Measurements from ENCODE around the gene GRID1.
"Not testable (repeated sequence)": the region's sequence is repeated elsewhere in the genome, so short reads cannot be mapped to it uniquely, and the experiment has no call there.

GRID1 gene

GRCh38 chr10:86186633-86187032 lies 180.0 kb downstream of the GRID1 start:
- Histone ChIP-seq H3K4me3 (no peak overlapping the region), H3K27ac (no peak overlapping the region), H3K36me3 (no peaks in the 10 kb centered on the region), H3K4me2 (no peak overlapping the region), H3K9me3 (peaks cover 11% of the 10 kb centered on the region; the same call in 1 of the 2 replicates), H4K20me1 (no peaks in the 10 kb centered on the region), H3K4me1 (peaks cover 7% of the 10 kb centered on the region), H3K9ac (no peak overlapping the region), H3K27me3 (no peaks in the 10 kb centered on the region)
- no peak for TF ChIP-seq Cebpa-rat (IDR thresholded peaks at IDR 0.05)

DNA sequence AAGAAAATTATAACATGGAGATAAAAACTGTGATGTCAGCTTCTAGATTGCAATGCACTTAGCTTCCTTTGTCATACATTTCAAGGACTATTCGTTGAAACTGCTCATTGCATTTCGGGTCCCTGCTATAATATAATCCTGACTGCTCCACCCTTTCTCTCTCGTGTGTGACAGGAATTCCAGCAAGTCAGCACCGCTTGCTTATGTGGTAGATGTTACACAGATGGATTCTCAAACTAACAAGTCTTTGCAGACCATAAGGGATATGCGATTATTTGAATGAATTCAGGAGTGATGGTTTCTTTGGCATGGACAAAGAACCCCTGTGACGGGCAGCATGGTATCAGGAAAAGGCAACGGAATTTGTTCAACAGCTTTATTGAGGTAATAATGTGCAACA lies 184.0 kb downstream of the GRID1 start:
- no peaks in the 10 kb centered on the region for H3K27me3 ChIP-seq
- peaks cover 11% of the 10 kb centered on the region; the same call in 1 of the 2 replicates for H3K9me3 ChIP-seq
- no peak overlapping the region for H3K9ac ChIP-seq
- no peaks in the 10 kb centered on the region for H4K20me1 ChIP-seq
- TF ChIP-seq Cebpa-rat (IDR thresholded peaks at IDR 0.05): no peak
- no peaks in the 10 kb centered on the region for H3K36me3 ChIP-seq
- H3K27ac ChIP-seq: no peak overlapping the region
- H3K4me2 ChIP-seq: no peak overlapping the region
- no peak overlapping the region for H3K4me3 ChIP-seq
- no peaks in the 10 kb centered on the region for H3K4me1 ChIP-seq

DNA sequence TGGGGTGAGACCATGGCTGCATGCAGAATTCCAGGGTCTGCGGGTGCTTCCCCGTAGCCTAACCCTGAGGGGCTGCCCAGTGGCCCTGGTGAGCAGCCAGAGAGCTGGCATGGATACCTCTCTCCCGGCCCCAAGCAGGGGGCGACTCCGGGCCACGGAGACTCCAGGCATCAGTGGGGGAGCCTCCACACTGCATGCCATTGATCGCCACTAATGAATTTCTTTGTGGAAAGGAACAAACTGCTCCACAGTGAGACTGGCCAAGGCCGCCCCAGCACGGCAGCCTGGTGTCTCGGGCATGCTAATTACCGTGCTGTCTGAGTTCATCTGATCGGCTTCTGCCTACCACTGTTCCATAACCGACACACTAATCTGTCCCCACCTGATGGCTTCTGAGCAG lies 184.4 kb downstream of the GRID1 start:
- H3K36me3 ChIP-seq: no peaks in the 10 kb centered on the region
- H3K9ac ChIP-seq: no peak overlapping the region
- no peaks in the 10 kb centered on the region for H4K20me1 ChIP-seq
- H3K4me3 ChIP-seq: no peak overlapping the region
- H3K27ac ChIP-seq: no peak overlapping the region
- TF ChIP-seq Cebpa-rat (IDR thresholded peaks at IDR 0.05): no peak
- peaks cover 11% of the 10 kb centered on the region; the same call in 1 of the 2 replicates for H3K9me3 ChIP-seq
- no peaks in the 10 kb centered on the region for H3K4me1 ChIP-seq
- no peak overlapping the region for H3K4me2 ChIP-seq
- H3K27me3 ChIP-seq: no peaks in the 10 kb centered on the region

DNA sequence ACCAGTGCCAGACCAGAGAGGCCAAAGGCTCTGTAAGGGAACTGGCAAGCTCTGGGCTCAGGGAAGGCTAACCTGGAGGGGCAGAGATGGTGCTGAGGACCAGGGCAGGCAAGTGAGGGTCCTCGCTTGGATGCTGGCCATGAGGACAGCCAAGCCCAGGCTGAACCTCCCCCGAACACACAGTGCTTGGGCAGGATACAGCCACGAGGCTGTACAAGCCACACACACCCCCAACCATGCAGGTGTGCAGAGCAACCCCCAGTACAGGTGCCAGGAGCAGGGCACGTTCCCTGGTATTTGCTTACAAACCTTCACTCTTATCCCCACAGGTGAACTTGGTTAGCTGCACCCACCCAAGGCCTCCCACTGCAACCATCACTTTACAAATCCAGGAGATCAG lies 185.7 kb downstream of the GRID1 start:
- Histone ChIP-seq H4K20me1 (no peaks in the 10 kb centered on the region), H3K27ac (no peak overlapping the region), H3K4me2 (no peak overlapping the region), H3K27me3 (no peaks in the 10 kb centered on the region), H3K9me3 (no peaks in the 10 kb centered on the region), H3K36me3 (no peaks in the 10 kb centered on the region), H3K4me3 (no peak overlapping the region), H3K4me1 (no peaks in the 10 kb centered on the region), H3K9ac (no peak overlapping the region)
- no peak for TF ChIP-seq Cebpa-rat (IDR thresholded peaks at IDR 0.05)

DNA sequence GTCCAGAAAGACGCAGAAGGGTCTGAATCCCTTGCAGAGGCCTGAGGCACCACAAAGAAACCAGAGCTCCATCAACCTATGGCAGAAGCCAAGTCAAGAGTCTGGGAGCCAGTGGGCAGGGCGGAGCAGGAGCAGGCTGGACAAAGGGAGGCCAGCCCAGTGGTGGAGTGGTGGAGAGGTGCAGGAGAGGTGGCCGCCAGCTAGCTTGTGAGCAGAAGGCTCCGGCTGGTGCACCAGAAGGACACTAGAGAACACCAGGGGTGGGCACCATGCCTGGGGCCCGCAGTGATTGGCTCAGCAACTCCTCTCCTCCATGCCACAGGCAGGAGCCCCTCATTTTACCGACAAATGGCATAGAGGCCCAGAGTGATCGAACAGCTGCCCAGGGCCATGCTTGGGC lies 186.6 kb downstream of the GRID1 start:
- Histone ChIP-seq H3K9me3 (peaks cover 3% of the 10 kb centered on the region; the same call in 1 of the 2 replicates), H3K4me1 (no peaks in the 10 kb centered on the region), H3K4me2 (no peak overlapping the region), H3K27ac (no peak overlapping the region), H3K4me3 (no peak overlapping the region), H3K27me3 (no peaks in the 10 kb centered on the region), H3K36me3 (no peaks in the 10 kb centered on the region), H3K9ac (no peak overlapping the region), H4K20me1 (no peaks in the 10 kb centered on the region)
- no peak for TF ChIP-seq Cebpa-rat (IDR thresholded peaks at IDR 0.05)

DNA sequence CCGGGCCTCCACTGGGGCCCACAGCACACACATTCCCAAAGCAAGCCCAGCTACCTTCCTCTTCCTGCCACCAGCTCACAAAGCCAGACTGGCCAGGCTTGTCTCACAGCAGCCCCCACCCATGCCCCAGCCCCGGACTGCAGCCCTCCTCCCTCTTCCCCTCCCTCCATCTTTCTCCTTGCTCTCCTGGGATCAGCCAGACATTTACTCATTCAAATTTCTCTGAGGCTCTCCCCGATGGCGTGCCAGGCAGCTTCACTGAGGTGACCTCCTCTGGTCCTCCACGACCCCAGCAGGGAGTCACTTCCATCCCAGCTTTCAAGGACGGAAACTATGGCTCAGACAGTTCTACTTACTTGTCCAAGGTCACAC lies 187.5 kb downstream of the GRID1 start:
- Histone ChIP-seq H3K27me3 (no peaks in the 10 kb centered on the region), H4K20me1 (no peaks in the 10 kb centered on the region), H3K36me3 (no peaks in the 10 kb centered on the region), H3K9me3 (peaks cover 4% of the 10 kb centered on the region; the same call in 1 of the 2 replicates), H3K9ac (no peak overlapping the region), H3K4me1 (no peaks in the 10 kb centered on the region), H3K27ac (no peak overlapping the region), H3K4me3 (no peak overlapping the region), H3K4me2 (no peak overlapping the region)
- no peak for TF ChIP-seq Cebpa-rat (IDR thresholded peaks at IDR 0.05)

DNA sequence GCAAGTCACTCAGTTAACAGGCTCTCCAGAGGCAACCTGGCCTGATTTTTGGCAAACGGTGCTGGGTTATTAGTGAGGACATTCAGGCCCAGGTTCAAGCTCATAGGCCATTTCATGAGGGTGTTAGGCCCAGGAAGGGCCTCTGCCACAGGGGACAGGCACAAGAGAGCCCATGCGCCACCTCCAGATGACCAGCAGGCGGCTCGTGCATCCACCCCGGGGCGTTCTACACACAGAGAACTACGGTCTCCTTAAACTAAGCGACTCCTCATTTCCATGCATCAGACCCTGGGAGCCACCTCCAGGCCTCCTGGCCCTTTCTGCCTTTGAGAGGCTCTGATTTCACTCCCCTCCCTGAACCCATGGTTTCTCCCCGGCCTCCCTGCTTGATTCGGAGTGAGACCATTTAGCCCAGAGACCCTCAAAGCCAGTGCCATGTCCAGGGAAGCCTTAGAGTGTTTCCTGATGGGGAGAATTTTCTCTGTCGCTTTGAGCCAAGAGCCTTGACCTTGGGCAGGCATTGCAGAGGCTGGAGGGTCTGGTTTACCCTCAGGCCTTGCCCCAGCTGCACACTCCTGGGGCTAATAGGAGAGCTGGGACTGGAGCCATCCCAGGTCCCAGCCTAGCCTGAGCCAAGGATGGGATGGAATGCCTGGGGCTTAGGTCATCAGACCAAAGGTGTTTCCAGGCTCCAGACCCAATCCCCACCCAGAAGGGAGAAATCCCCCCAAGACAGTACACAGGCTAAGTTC lies 188.0 kb downstream of the GRID1 start:
- H3K27ac ChIP-seq: no peak overlapping the region
- H3K36me3 ChIP-seq: no peaks in the 10 kb centered on the region

DNA sequence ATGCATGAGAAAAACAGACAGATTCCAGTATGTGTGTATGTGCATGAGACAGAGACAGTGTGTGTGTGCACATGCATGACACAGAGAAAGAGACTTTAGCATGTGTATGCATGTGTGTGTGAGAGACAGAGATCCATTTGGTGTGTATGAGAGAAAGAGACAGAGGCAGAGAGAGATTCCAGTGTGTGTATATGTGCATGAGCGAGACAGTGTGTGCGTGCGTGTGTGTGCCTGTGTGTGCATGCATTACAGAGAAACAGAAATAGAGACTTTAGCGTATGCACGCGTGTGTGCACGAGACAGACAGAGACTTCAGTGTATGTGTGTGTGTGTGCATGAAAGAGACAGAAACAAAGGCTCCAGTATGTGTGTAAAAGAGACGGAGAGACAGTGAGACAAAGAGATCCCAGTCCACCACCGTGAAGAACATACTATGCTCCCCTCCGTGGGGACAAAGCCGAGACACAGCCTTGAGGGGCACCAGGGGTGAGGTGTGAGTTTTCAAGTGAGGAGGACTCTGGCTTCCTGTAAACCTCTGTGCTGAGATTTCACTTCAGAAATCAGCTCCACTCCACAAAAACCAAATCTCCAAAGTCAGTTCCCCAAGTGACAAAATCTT lies 188.9 kb downstream of the GRID1 start:
- H4K20me1 ChIP-seq: no peaks in the 10 kb centered on the region
- peaks cover 4% of the 10 kb centered on the region; the same call in 1 of the 2 replicates for H3K9me3 ChIP-seq
- H3K4me3 ChIP-seq: no peak overlapping the region

More for the DNA sequence above, 188.0 kb downstream of the GRID1 start:
- TF ChIP-seq Cebpa-rat (IDR thresholded peaks at IDR 0.05): no peak
- H4K20me1 ChIP-seq: no peaks in the 10 kb centered on the region
- H3K4me3 ChIP-seq: no peak overlapping the region
- H3K4me1 ChIP-seq: no peaks in the 10 kb centered on the region
- no peak overlapping the region for H3K4me2 ChIP-seq
- no peak overlapping the region for H3K9ac ChIP-seq
- H3K9me3 ChIP-seq: peaks cover 4% of the 10 kb centered on the region; the same call in 1 of the 2 replicates
- H3K27me3 ChIP-seq: no peaks in the 10 kb centered on the region

GRCh38 chr10:86176850-86177536 lies 189.6 kb downstream of the GRID1 start:
- Histone ChIP-seq H3K36me3 (no peaks in the 10 kb centered on the region), H4K20me1 (no peaks in the 10 kb centered on the region), H3K4me2 (no peak overlapping the region), H3K9ac (no peak overlapping the region), H3K27ac (no peak overlapping the region), H3K4me3 (no peak overlapping the region), H3K9me3 (peaks cover 4% of the 10 kb centered on the region; the same call in 1 of the 2 replicates), H3K4me1 (no peaks in the 10 kb centered on the region), H3K27me3 (no peaks in the 10 kb centered on the region)
- TF ChIP-seq Cebpa-rat (IDR thresholded peaks at IDR 0.05): no peak

More for the DNA sequence above, 188.9 kb downstream of the GRID1 start:
- Histone ChIP-seq H3K4me2 (no peak overlapping the region), H3K27me3 (no peaks in the 10 kb centered on the region), H3K9ac (no peak overlapping the region), H3K4me1 (no peaks in the 10 kb centered on the region), H3K27ac (no peak overlapping the region), H3K36me3 (no peaks in the 10 kb centered on the region)
- no peak for TF ChIP-seq Cebpa-rat (IDR thresholded peaks at IDR 0.05)

DNA sequence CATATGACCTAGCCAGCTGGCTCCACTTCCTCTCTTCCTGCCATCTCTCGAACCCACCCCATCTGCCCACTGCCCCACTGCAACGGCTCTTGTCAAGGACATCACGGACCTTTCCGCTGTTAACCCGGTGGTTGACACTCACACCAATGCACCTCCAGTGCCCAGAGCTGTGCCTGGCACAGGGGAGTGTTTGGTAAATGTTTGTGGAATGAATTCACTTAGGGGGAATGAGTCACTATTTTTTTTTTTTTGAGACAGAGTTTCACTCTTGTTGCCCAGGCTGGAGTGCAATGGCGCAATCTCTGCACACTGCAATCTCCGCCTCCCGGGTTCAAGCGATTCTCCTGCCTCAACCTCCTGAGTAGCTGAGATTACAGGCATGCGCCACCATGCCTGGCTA lies 191.1 kb downstream of the GRID1 start:
- not testable (repeated sequence) for H3K4me3 ChIP-seq, H3K36me3 ChIP-seq

More for the DNA sequence above, 191.1 kb downstream of the GRID1 start:
- not testable (repeated sequence) for H3K9me3 ChIP-seq, H3K4me2 ChIP-seq, H3K27me3 ChIP-seq, H4K20me1 ChIP-seq, H3K9ac ChIP-seq, H3K27ac ChIP-seq
- H3K4me1 ChIP-seq: peaks cover 13% of the 10 kb centered on the region

Measured in BLaER1 (cell line).